ENCODE measurements around the gene ACKR2. TPM values are rescaled to one million over a fixed set of nuclear protein-coding genes. Genes with fewer than 3 reads are reported as not detected.
A peak's percentile ranks its signal among the peaks of the same experiment; 100 is the strongest.

ACKR2 gene
- polyA plus RNA-seq, 1 donor = 0.49 TPM

- DNase-seq = no peak
Observed at GRCh38 chr3:42892807-42893206, 83.6 kb downstream of the ACKR2 start.

- DNase-seq = no peak
Observed at GRCh38 chr3:42894698-42895579, 85.7 kb downstream of the ACKR2 start.

- DNase-seq = no peak
Observed at GRCh38 chr3:42895580-42895868, 86.3 kb downstream of the ACKR2 start.

- DNase-seq = no peak
Observed at GRCh38 chr3:42898896-42899675, 89.8 kb downstream of the ACKR2 start.

- DNase-seq = no peak
Observed at GRCh38 chr3:42900226-42901072, 91.2 kb downstream of the ACKR2 start.

GRCh38 chr3:42901073-42901415 is 91.8 kb downstream of the ACKR2 start:
- DNase-seq = no peak

GRCh38 chr3:42902257-42902656 is 93.0 kb downstream of the ACKR2 start:
- DNase-seq = no peak

- DNase-seq = no peak
Observed at GRCh38 chr3:42904076-42904475, 94.8 kb downstream of the ACKR2 start.

- DNase-seq = no peak
Observed at GRCh38 chr3:42905740-42906069, 96.5 kb downstream of the ACKR2 start.

- DNase-seq = peak; percentile 76
Observed at GRCh38 chr3:42906070-42906847, 97.0 kb downstream of the ACKR2 start, which contains the start of gene ZNF662. Gene ZNF662, plus strand, starts transcription at chr3:42906142. Its CDS starts 1,973 bp downstream, at chr3:42908115.

GRCh38 chr3:42906848-42907183 is 97.6 kb downstream of the ACKR2 start:
- DNase-seq = no peak

- DNase-seq = no peak
Observed at GRCh38 chr3:42908675-42909074, 99.4 kb downstream of the ACKR2 start.

GRCh38 chr3:42911551-42911950 is 102.3 kb downstream of the ACKR2 start:
- no peak for DNase-seq

- DNase-seq = no peak
Observed at GRCh38 chr3:42914771-42915515, 105.7 kb downstream of the ACKR2 start.

Other genes with a start within 250 kb of the ACKR2 start
- 18.9 TPM for gene SEC22C, start 227.5 kb upstream of the ACKR2 start, polyA plus RNA-seq (ENCODE audit: insufficient read length)
- 10.6 TPM for gene SS18L2, start 218.6 kb upstream of the ACKR2 start, polyA plus RNA-seq (ENCODE audit: insufficient read length)
- gene NKTR, start 208.8 kb upstream of the ACKR2 start, polyA plus RNA-seq (ENCODE audit: insufficient read length) = 80.3 TPM
- 37.8 TPM for gene ZBTB47, start 155.7 kb upstream of the ACKR2 start, polyA plus RNA-seq (ENCODE audit: insufficient read length)
- gene KLHL40, start 123.9 kb upstream of the ACKR2 start, polyA plus RNA-seq (ENCODE audit: insufficient read length) = 206 TPM
- 70.3 TPM for gene HHATL, start 106.6 kb upstream of the ACKR2 start, polyA plus RNA-seq (ENCODE audit: insufficient read length)
- gene CCDC13, start 36.2 kb upstream of the ACKR2 start, polyA plus RNA-seq (ENCODE audit: insufficient read length) = not detected
- gene HIGD1A, start 5.0 kb upstream of the ACKR2 start, polyA plus RNA-seq (ENCODE audit: insufficient read length) = 63.7 TPM
- 0.05 TPM for gene CYP8B1, start 66.4 kb downstream of the ACKR2 start, polyA plus RNA-seq (ENCODE audit: insufficient read length)
- 15.8 TPM for gene ZNF662, start 96.7 kb downstream of the ACKR2 start, polyA plus RNA-seq (ENCODE audit: insufficient read length)
- 6.1 TPM for gene GASK1A, start 169.9 kb downstream of the ACKR2 start, polyA plus RNA-seq (ENCODE audit: insufficient read length)